Mesothelial cell of epicardium (in vitro differentiated cells): ENCODE results near the gene TAF10. TPM values are rescaled to one million over a fixed set of nuclear protein-coding genes. Genes with fewer than 3 reads are reported as not detected.

Experiments
- DNase-seq, 2 experiments: peaks; one replicate each; pipeline ENCODE4 v3.0.0; 2021; ENCODE audit warnings: low spot score in 2 of 2; ENCODE audit not compliant: unreplicated experiment in 2 of 2
- H3K27ac Mint-ChIP-seq: 2 replicates; pipeline ENCODE4 v1.8.0; 2021; ENCODE audit warnings: mixed read lengths
- H3K27me3 Mint-ChIP-seq: 2 replicates; pipeline ENCODE4 v1.8.0; 2021; ENCODE audit warnings: low read depth, mixed read lengths
- H3K36me3 Mint-ChIP-seq: 2 replicates; pipeline ENCODE4 v1.8.0; 2021; ENCODE audit warnings: mixed read lengths
- H3K4me1 Mint-ChIP-seq: 2 replicates; pipeline ENCODE4 v1.8.0; 2021; ENCODE audit warnings: mixed read lengths
- H3K4me3 Mint-ChIP-seq: 2 replicates; pipeline ENCODE4 v1.8.0; 2021; ENCODE audit warnings: mild to moderate bottlenecking, moderate library complexity, mixed read lengths
- H3K9me3 Mint-ChIP-seq: 2 replicates; pipeline ENCODE4 v1.8.0; 2021; ENCODE audit warnings: mixed read lengths
- CTCF ChIP-seq: fragments of 200-600 bp; sonication (generic); IDR thresholded peaks from one replicate; pipeline ENCODE4 v1.5.0; 2021; ENCODE audit warnings: antibody characterized with exemption; ENCODE audit not compliant: unreplicated experiment
- total RNA-seq: library from RNA; stranded (reverse); gene quantifications from 3 replicates; pipeline ENCODE4 v1.2.1, GENCODE V29; 2021

The TAF10 gene
- total RNA-seq, 1 donor from 2014 or later: 119 TPM

- Mint-ChIP-seq H3K4me3 (no peak overlapping the region), H3K4me1 (no peaks in the 10 kb centered on the region), H3K36me3 (peaks cover 10% of the 10 kb centered on the region), H3K27ac (no peak overlapping the region), H3K27me3 (no peaks in the 10 kb centered on the region), H3K9me3 (no peaks in the 10 kb centered on the region)
- no peak for DNase-seq
- no peak for TF ChIP-seq CTCF
Measured at GRCh38 chr11:6569706-6570105, 42.3 kb downstream of the TAF10 start.

GRCh38 chr11:6568191-6568918 is 43.7 kb downstream of the TAF10 start:
- Mint-ChIP-seq H3K36me3 (peaks cover 10% of the 10 kb centered on the region), H3K27ac (peak overlapping the region; percentile 45), H3K9me3 (no peaks in the 10 kb centered on the region), H3K4me3 (no peak overlapping the region), H3K27me3 (no peaks in the 10 kb centered on the region), H3K4me1 (no peaks in the 10 kb centered on the region)
- no peak for TF ChIP-seq CTCF
- DNase-seq: no peak

GRCh38 chr11:6567371-6567745 is 44.7 kb downstream of the TAF10 start:
- no peak overlapping the region for H3K27ac Mint-ChIP-seq
- DNase-seq: no peak
- H3K9me3 Mint-ChIP-seq: no peaks in the 10 kb centered on the region
- no peak overlapping the region for H3K4me3 Mint-ChIP-seq
- no peaks in the 10 kb centered on the region for H3K27me3 Mint-ChIP-seq
- TF ChIP-seq CTCF: no peak
- H3K36me3 Mint-ChIP-seq: peaks cover 10% of the 10 kb centered on the region
- no peaks in the 10 kb centered on the region for H3K4me1 Mint-ChIP-seq

- TF ChIP-seq CTCF: no peak
- Mint-ChIP-seq H3K9me3 (no peaks in the 10 kb centered on the region), H3K4me3 (no peak overlapping the region), H3K36me3 (peaks cover 8% of the 10 kb centered on the region), H3K27ac (no peak overlapping the region), H3K4me1 (no peaks in the 10 kb centered on the region), H3K27me3 (no peaks in the 10 kb centered on the region)
- no peak for DNase-seq
Measured at GRCh38 chr11:6566704-6567370, 45.2 kb downstream of the TAF10 start.

- H3K36me3 Mint-ChIP-seq: peaks cover 4% of the 10 kb centered on the region
- no peak overlapping the region for H3K27ac Mint-ChIP-seq
- H3K27me3 Mint-ChIP-seq: no peaks in the 10 kb centered on the region
- H3K4me1 Mint-ChIP-seq: no peaks in the 10 kb centered on the region
- TF ChIP-seq CTCF: no peak
- no peaks in the 10 kb centered on the region for H3K9me3 Mint-ChIP-seq
- no peak overlapping the region for H3K4me3 Mint-ChIP-seq
- no peak for DNase-seq
Measured at GRCh38 chr11:6565988-6566703, 45.9 kb downstream of the TAF10 start.
